K562 (cell line): Measurements from ENCODE around the gene KRT8. TPM values are rescaled to one million over a fixed set of nuclear protein-coding genes. Genes with fewer than 3 reads are reported as not detected.
A peak's percentile ranks its signal among the peaks of the same experiment; 100 is the strongest.

Experiments
- CXXC5 ChIP-seq: fragments of 250-450 bp; sonication (Bioruptor Pico); IDR thresholded peaks from 2 replicates; pipeline ENCODE4 v1.8.0; 2022; ENCODE audit warnings: inconsistent platforms, mild to moderate bottlenecking, moderate library complexity
- EP300 ChIP-seq: IDR thresholded peaks from 2 replicates; pipeline ENCODE4 v1.6.1; 2012; ENCODE audit warnings: low read length, improper control_type of control experiment
- LEF1 ChIP-seq: fragments of 450-650 bp; IDR thresholded peaks from 2 replicates; pipeline ENCODE4 v1.6.1; 2016; ENCODE audit warnings: mild to moderate bottlenecking
- NCOA4 ChIP-seq: fragments of 450-650 bp; IDR thresholded peaks from 2 replicates; pipeline ENCODE4 v1.6.1; 2018; ENCODE audit warnings: mild to moderate bottlenecking; ENCODE audit not compliant: partially characterized antibody
- SIX5 ChIP-seq, 2 experiments: IDR thresholded peaks; 2 replicates each; pipeline ENCODE4 v1.6.1; 2011; ENCODE audit warnings: low read length in 2 of 2, borderline replicate concordance in 1 of 2, low read depth in 1 of 2, mild to moderate bottlenecking in 1 of 2, moderate library complexity in 1 of 2; ENCODE audit not compliant: insufficient read depth in 1 of 2
- SMAD4 ChIP-seq: fragments of 250-450 bp; sonication (Bioruptor Pico); conservative IDR thresholded peaks from 2 replicates; pipeline ENCODE4 v1.8.0; 2021; ENCODE audit warnings: inconsistent platforms, mild to moderate bottlenecking, moderate library complexity
- TARDBP ChIP-seq: fragments of 450-650 bp; IDR thresholded peaks from 2 replicates; pipeline ENCODE4 v1.6.1; 2016
- TCF7 ChIP-seq: sonication (generic); IDR thresholded peaks from 2 replicates; pipeline ENCODE4 v1.6.1; 2016; ENCODE audit warnings: antibody characterized with exemption, borderline replicate concordance
- XRCC3 ChIP-seq: fragments of 450-650 bp; IDR thresholded peaks from 2 replicates; pipeline ENCODE4 v1.6.1; 2017; ENCODE audit warnings: mild to moderate bottlenecking, moderate library complexity
- ZNF431 ChIP-seq: sonication (generic); formaldehyde crosslinking; IDR thresholded peaks from 2 replicates; pipeline ENCODE4 v1.8.0; 2022; ENCODE audit warnings: mild to moderate bottlenecking, missing genetic modification reagents
- ZNF780A ChIP-seq: fragments of 250-450 bp; sonication (Bioruptor Pico); IDR thresholded peaks from 2 replicates; pipeline ENCODE4 v1.5.0; 2021; ENCODE audit warnings: mild to moderate bottlenecking
- polyA plus RNA-seq, 8 experiments: library from polyadenylated mRNA; depleted of rRNA in 4 of 8; stranded (reverse) in 5 of 8; unstranded in 3 of 8; fragments of >200 nt; fragmentation: Nextera tagmentation in 2 of 8; fragmentation: Illumina TruSeq in 1 of 8; extraction: Ambion mirVana in 2 of 8; extraction: Trizol in 1 of 8; gene quantifications; 2 replicates each; pipeline versions ENCODE4 v1.2.1 to v1.2.3, GENCODE V29; 2011 to 2014; ENCODE audit warnings: inconsistent platforms in 1 of 8, missing spikeins in 1 of 8
- total RNA-seq, 7 experiments: library from RNA; depleted of rRNA in 6 of 7; stranded (reverse); fragments of >200 nt in 6 of 7; fragmentation: Illumina TruSeq in 2 of 7; extraction: Trizol in 2 of 7; gene quantifications; 2 replicates each; pipeline versions ENCODE4 v1.2.1 to v1.2.3, GENCODE V29; 2011 to 2021; ENCODE audit warnings: low replicate concordance in 1 of 7
- TF ChIP-seq, protein P1 (sequence below): fragments of 150-350 bp; conservative IDR thresholded peaks from 2 replicates; pipeline ENCODE4 v1.6.1; 2014; ENCODE audit warnings: low read length
- TF ChIP-seq, protein P2 (sequence below), 2 experiments: IDR thresholded peaks; 2 replicates each; pipeline ENCODE4 v1.6.1; 2012; ENCODE audit warnings: improper control_type of control experiment in 2 of 2, low read depth in 2 of 2, low read length in 2 of 2, borderline replicate concordance in 1 of 2
- TF ChIP-seq, protein P3 (sequence below): sonication (generic); formaldehyde crosslinking; IDR thresholded peaks from 2 replicates; pipeline ENCODE4 v1.8.0; 2022; ENCODE audit warnings: mild to moderate bottlenecking, missing genetic modification reagents
- TF ChIP-seq, protein P4 (sequence below): fragments of 250-450 bp; sonication (Bioruptor Pico); IDR thresholded peaks from 2 replicates; pipeline ENCODE4 v1.4.0; 2020

Gene KRT8
- total and polyA plus RNA-seq, 9 of the 15 experiments (the other 6 are each of a cell fraction or from before 2014, with no cell fraction given), result 41.5 to 661 (median 260) TPM

DNA sequence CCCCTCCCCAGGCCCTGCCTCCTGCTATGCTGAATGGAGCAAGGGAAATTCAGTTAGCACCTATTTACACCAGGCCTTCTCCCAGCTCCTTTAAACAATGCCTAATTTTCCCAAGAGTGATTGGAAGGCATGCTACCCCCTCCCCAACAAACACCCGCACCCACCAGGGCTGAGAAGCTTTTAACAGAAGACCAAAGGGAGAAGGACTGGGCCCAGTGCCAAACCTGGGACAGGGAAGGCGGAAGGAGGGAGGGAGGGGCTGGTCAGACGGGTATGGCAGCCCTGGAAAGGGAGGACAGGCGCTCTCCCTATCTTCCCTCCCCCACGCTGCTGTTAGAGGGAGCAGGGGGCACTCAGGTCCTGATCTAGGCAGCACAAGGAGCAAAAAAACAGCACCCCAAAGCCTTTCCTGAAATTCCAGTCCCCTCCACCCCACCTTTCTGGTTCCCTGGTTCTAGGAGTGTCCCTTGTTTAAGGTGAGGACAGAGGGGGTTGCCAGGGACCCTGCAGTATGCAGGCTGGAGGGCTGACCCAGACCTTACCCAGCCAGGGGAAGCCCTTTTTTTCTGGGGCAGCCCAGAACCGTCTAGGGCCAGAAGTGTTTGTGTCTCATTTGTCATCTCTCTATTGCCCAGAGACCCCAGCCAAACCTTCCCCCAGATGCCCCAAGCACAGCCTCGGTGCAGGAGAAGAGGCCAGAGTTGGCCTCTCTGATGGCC lies 2.4 kb upstream of the KRT8 start (continued):
- TF ChIP-seq, protein P1, sequence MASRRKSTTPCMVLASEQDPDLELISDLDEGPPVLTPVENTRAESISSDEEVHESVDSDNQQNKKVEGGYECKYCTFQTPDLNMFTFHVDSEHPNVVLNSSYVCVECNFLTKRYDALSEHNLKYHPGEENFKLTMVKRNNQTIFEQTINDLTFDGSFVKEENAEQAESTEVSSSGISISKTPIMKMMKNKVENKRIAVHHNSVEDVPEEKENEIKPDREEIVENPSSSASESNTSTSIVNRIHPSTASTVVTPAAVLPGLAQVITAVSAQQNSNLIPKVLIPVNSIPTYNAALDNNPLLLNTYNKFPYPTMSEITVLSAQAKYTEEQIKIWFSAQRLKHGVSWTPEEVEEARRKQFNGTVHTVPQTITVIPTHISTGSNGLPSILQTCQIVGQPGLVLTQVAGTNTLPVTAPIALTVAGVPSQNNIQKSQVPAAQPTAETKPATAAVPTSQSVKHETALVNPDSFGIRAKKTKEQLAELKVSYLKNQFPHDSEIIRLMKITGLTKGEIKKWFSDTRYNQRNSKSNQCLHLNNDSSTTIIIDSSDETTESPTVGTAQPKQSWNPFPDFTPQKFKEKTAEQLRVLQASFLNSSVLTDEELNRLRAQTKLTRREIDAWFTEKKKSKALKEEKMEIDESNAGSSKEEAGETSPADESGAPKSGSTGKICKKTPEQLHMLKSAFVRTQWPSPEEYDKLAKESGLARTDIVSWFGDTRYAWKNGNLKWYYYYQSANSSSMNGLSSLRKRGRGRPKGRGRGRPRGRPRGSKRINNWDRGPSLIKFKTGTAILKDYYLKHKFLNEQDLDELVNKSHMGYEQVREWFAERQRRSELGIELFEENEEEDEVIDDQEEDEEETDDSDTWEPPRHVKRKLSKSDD, result no peak
- TF ChIP-seq NCOA4 (no peak), CXXC5 (CRISPR knock-in tag) (peak; percentile 26; the same call in 1 of the 2 replicates), XRCC3 (no peak), ZNF431 (CRISPR knock-in tag) (no peak), ZNF780A (CRISPR knock-in tag) (no peak), EP300 (0 out of 2 replicates have a peak, but pooled peaks have one; percentile 22), SIX5 (IDR thresholded peaks at IDR 0.05; ENCODE audit: borderline replicate concordance in 1 of 2, insufficient read depth in 1 of 2, low read depth in 1 of 2, low read length in 2 of 2) (no peak), TCF7 (no peak), LEF1 (no peak), TARDBP (no peak), SMAD4 (CRISPR knock-in tag) (0 out of 2 replicates have a peak, but pooled peaks have one; percentile 27)
- TF ChIP-seq, protein P2, sequence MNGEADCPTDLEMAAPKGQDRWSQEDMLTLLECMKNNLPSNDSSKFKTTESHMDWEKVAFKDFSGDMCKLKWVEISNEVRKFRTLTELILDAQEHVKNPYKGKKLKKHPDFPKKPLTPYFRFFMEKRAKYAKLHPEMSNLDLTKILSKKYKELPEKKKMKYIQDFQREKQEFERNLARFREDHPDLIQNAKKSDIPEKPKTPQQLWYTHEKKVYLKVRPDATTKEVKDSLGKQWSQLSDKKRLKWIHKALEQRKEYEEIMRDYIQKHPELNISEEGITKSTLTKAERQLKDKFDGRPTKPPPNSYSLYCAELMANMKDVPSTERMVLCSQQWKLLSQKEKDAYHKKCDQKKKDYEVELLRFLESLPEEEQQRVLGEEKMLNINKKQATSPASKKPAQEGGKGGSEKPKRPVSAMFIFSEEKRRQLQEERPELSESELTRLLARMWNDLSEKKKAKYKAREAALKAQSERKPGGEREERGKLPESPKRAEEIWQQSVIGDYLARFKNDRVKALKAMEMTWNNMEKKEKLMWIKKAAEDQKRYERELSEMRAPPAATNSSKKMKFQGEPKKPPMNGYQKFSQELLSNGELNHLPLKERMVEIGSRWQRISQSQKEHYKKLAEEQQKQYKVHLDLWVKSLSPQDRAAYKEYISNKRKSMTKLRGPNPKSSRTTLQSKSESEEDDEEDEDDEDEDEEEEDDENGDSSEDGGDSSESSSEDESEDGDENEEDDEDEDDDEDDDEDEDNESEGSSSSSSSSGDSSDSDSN (IDR thresholded peaks at IDR 0.05; ENCODE audit: borderline replicate concordance in 1 of 2, low read depth in 2 of 2, low read length in 2 of 2), result no peak
- TF ChIP-seq, protein P3, sequence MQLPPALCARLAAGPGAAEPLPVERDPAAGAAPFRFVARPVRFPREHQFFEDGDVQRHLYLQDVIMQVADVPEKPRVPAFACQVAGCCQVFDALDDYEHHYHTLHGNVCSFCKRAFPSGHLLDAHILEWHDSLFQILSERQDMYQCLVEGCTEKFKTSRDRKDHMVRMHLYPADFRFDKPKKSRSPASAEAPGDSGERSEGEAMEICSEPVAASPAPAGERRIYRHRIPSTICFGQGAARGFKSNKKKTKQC (CRISPR knock-in tag), result no peak
- TF ChIP-seq, protein P4, sequence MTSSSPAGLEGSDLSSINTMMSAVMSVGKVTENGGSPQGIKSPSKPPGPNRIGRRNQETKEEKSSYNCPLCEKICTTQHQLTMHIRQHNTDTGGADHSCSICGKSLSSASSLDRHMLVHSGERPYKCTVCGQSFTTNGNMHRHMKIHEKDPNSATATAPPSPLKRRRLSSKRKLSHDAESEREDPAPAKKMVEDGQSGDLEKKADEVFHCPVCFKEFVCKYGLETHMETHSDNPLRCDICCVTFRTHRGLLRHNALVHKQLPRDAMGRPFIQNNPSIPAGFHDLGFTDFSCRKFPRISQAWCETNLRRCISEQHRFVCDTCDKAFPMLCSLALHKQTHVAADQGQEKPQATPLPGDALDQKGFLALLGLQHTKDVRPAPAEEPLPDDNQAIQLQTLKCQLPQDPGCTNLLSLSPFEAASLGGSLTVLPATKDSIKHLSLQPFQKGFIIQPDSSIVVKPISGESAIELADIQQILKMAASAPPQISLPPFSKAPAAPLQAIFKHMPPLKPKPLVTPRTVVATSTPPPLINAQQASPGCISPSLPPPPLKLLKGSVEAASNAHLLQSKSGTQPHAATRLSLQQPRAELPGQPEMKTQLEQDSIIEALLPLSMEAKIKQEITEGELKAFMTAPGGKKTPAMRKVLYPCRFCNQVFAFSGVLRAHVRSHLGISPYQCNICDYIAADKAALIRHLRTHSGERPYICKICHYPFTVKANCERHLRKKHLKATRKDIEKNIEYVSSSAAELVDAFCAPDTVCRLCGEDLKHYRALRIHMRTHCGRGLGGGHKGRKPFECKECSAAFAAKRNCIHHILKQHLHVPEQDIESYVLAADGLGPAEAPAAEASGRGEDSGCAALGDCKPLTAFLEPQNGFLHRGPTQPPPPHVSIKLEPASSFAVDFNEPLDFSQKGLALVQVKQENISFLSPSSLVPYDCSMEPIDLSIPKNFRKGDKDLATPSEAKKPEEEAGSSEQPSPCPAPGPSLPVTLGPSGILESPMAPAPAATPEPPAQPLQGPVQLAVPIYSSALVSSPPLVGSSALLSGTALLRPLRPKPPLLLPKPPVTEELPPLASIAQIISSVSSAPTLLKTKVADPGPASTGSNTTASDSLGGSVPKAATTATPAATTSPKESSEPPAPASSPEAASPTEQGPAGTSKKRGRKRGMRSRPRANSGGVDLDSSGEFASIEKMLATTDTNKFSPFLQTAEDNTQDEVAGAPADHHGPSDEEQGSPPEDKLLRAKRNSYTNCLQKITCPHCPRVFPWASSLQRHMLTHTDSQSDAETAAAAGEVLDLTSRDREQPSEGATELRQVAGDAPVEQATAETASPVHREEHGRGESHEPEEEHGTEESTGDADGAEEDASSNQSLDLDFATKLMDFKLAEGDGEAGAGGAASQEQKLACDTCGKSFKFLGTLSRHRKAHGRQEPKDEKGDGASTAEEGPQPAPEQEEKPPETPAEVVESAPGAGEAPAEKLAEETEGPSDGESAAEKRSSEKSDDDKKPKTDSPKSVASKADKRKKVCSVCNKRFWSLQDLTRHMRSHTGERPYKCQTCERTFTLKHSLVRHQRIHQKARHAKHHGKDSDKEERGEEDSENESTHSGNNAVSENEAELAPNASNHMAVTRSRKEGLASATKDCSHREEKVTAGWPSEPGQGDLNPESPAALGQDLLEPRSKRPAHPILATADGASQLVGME (CRISPR knock-in tag), result no peak
